WERI-Rb-1 (cell line): ENCODE data around the gene TMEM170B.

Experiments
- DNase-seq: peaks from one replicate; pipeline ENCODE4 v3.0.0-alpha.2; 2020
- H3K27ac ChIP-seq: fragments of 250-450 bp; sonication (Bioruptor Pico); 2 replicates; pipeline ENCODE4 v1.5.1; 2020; ENCODE audit warnings: mild to moderate bottlenecking, moderate library complexity
- H3K27me3 ChIP-seq: fragments of 250-450 bp; sonication (Bioruptor Pico); 2 replicates; pipeline ENCODE4 v1.5.1; 2021; ENCODE audit warnings: mild to moderate bottlenecking, low read depth, moderate library complexity; ENCODE audit not compliant: insufficient read depth, severe bottlenecking
- H3K36me3 ChIP-seq: fragments of 250-450 bp; sonication (Bioruptor Pico); 2 replicates; pipeline ENCODE4 v1.5.1; 2020; ENCODE audit warnings: mild to moderate bottlenecking, moderate library complexity
- H3K4me3 ChIP-seq: 2 replicates; pipeline ENCODE4 v1.5.1; 2011; ENCODE audit warnings: low read depth, mild to moderate bottlenecking, control low read depth, low read length
- H3K9me3 ChIP-seq: fragments of 250-450 bp; sonication (Bioruptor Pico); 2 replicates; pipeline ENCODE4 v1.5.1; 2021; ENCODE audit warnings: mild to moderate bottlenecking, moderate library complexity; ENCODE audit not compliant: severe bottlenecking
- CTCF ChIP-seq: IDR thresholded peaks from 2 replicates; pipeline ENCODE4 v1.5.1; 2011; ENCODE audit warnings: low read depth, mild to moderate bottlenecking, control low read depth, inconsistent platforms, low read length

Gene TMEM170B

GRCh38 chr6:11551053-11551452, 13.5 kb downstream of the TMEM170B start:
- no peak overlapping the region for H3K27ac ChIP-seq
- no peak for TF ChIP-seq CTCF
- no peak for DNase-seq
- no peak overlapping the region for H3K4me3 ChIP-seq
- H3K9me3 ChIP-seq, result no peaks in the 10 kb centered on the region
- H3K27me3 ChIP-seq, result no peaks in the 10 kb centered on the region
- no peaks in the 10 kb centered on the region for H3K36me3 ChIP-seq

DNA sequence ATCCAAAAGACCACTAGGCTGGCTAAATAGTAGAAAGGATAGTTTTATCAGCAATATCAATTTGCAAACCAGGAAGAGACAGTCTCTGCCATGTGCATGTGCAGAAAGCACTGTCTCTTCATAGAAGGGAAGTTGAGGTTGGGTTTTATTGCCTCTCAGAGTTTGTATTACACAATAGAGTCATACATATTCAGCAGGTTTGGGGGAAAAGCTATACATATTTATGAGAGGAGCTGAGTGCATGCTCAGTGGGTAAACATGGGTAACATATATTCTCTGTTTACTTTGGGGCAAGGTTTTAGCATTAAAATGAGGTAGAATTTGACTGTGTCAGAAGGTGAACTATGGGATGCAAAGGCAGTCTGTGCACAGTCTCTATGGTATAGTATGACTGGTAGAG, 14.9 kb downstream of the TMEM170B start:
- TF ChIP-seq CTCF, result no peak
- H3K36me3 ChIP-seq, result no peaks in the 10 kb centered on the region
- DNase-seq, result no peak
- no peak overlapping the region for H3K27ac ChIP-seq
- no peaks in the 10 kb centered on the region for H3K9me3 ChIP-seq
- no peaks in the 10 kb centered on the region for H3K27me3 ChIP-seq
- no peak overlapping the region for H3K4me3 ChIP-seq

DNA sequence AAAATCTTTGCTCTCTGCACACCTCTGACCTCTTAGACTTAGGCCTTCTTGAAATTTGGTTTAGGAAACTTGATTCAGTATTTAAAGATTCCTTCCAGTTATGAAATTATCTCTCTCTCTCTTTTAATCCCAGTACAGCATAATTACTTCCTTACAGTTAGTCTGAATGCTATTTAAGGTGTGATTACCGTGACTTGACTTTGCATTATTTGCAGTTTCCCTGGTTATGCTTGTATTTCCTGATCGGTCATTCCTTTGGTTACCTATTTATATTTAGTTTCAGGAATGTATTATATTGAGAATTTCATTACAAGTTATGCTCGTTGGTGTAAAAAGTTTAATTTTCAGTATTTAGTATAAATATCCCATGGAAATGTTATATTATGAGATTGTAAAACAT, 16.3 kb downstream of the TMEM170B start:
- Histone ChIP-seq H3K27me3 (no peaks in the 10 kb centered on the region), H3K4me3 (no peak overlapping the region), H3K9me3 (no peaks in the 10 kb centered on the region), H3K27ac (no peak overlapping the region), H3K36me3 (no peaks in the 10 kb centered on the region)
- DNase-seq, result no peak
- no peak for TF ChIP-seq CTCF

GRCh38 chr6:11556309-11556708, 18.8 kb downstream of the TMEM170B start:
- Histone ChIP-seq H3K36me3 (no peaks in the 10 kb centered on the region), H3K27me3 (no peaks in the 10 kb centered on the region), H3K9me3 (no peaks in the 10 kb centered on the region), H3K27ac (no peak overlapping the region), H3K4me3 (no peak overlapping the region)
- no peak for TF ChIP-seq CTCF
- no peak for DNase-seq

DNA sequence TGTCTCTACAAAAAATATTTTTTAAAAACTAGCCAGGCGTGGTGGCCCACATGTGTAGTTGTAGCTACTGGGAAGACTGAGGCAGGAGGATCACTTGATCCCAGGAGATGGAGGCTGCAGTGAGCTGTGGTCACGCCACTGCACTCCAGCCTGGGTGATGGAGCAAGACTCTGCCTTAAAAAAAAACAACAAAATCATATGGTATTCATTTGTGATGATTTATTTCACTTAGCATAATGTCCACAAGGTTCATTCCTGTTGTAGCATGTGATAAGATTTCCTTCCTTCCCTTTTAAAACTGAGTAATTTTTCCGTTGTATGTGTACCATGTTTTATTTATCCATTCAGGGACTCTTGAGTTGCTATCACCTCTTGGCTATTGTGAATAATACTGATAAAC, 26.2 kb downstream of the TMEM170B start:
- DNase-seq, result no peak
- Histone ChIP-seq H3K36me3 (peaks cover 25% of the 10 kb centered on the region), H3K4me3 (no peak overlapping the region), H3K27me3 (no peaks in the 10 kb centered on the region), H3K27ac (no peak overlapping the region), H3K9me3 (no peaks in the 10 kb centered on the region)
- TF ChIP-seq CTCF, result no peak

DNA sequence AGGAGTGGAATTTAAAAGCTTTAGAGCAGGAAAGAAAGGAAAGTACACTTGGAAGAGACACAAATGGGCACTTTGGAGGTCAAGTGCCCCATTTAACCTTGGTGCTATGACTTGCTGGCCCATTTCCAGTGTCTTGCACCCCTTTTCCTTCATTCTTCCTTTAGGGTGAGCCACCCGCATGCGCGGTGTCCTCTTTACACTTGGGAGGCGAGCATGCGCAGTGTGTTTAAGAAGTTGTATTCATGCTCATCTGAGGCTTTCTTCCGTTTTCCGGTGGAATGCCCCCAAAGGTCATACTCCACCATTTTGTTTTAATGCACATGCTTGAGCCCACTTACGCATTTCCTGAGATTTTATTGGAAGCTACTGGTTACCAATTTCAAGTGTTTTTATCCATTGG, 29.1 kb downstream of the TMEM170B start:
- no peak for TF ChIP-seq CTCF
- DNase-seq, result no peak
- Histone ChIP-seq H3K36me3 (peaks cover 28% of the 10 kb centered on the region), H3K9me3 (no peaks in the 10 kb centered on the region), H3K27ac (no peak overlapping the region), H3K4me3 (no peak overlapping the region), H3K27me3 (no peaks in the 10 kb centered on the region)
